Body of pancreas (tissue), 4 donors: Measurements from ENCODE around the gene POLR2J. TPM values are rescaled to one million over a fixed set of nuclear protein-coding genes. Genes with fewer than 3 reads are reported as not detected.
"Not testable (repeated sequence)": the region's sequence is repeated elsewhere in the genome, so short reads cannot be mapped to it uniquely, and the experiment has no call there.

Experiments
- ATAC-seq: fragments of 150-250 bp; one replicate; pipeline ENCODE4 v1.9.1; 2016
- DNase-seq, 4 donors: peaks; one replicate each; pipeline ENCODE4 v3.0.0-alpha.2; 2019
- H3K27ac ChIP-seq, 4 donors: fragments of 200-600 bp; sonication (generic); 1 replicate in 3 of 4; 2 replicates in 1 of 4; pipeline versions ENCODE4 v1.5.1 to v1.6.1; 2016 to 2019; ENCODE audit warnings: mild to moderate bottlenecking in 1 of 4, mixed read lengths in 1 of 4, moderate library complexity in 1 of 4
- H3K27me3 ChIP-seq, 2 donors: fragments of 200-600 bp; sonication (generic); one replicate each; pipeline ENCODE4 v1.6.0; 2016; ENCODE audit warnings: mild to moderate bottlenecking in 1 of 2
- H3K36me3 ChIP-seq, 2 donors: fragments of 200-600 bp; sonication (generic); replicated peaks in 1 of 2; 2 replicates each; pipeline ENCODE4 v1.5.1; 2016; ENCODE audit warnings: low read depth in 2 of 2; ENCODE audit not compliant: insufficient read depth in 1 of 2
- H3K4me1 ChIP-seq: fragments of 200-600 bp; sonication (generic); one replicate; pipeline ENCODE4 v1.6.0; 2016
- H3K4me3 ChIP-seq, 2 donors: fragments of 200-600 bp; sonication (generic); 1 replicate in 1 of 2; 2 replicates in 1 of 2; pipeline ENCODE4 v1.5.1; 2016 to 2019
- H3K9me3 ChIP-seq, 3 donors: fragments of 200-600 bp; sonication (generic); 1 replicate in 2 of 3; 2 replicates in 1 of 3; pipeline ENCODE4 v1.5.1; 2016
- POLR2A ChIP-seq, 3 donors: fragments of 450-650 bp; IDR thresholded peaks; one replicate each; pipeline ENCODE4 v1.6.1; 2016; ENCODE audit warnings: antibody characterized with exemption in 3 of 3, mild to moderate bottlenecking in 2 of 3
- WGBS, 2 donors: methylation state at CpG; one replicate each; pipeline ENCODE4 v1.1.5; 2017; 5-methylcytosine and 5-hydroxymethylcytosine counted together
- intact Hi-C: fragments of 100-400 bp; cut with DNase I; formaldehyde crosslinking; loops from one replicate; pipeline ENCODE4 v1.15.1; 2023
- total RNA-seq, 2 donors: library from RNA; depleted of rRNA; stranded (reverse); fragments of >200 nt; gene quantifications; one replicate each; pipeline ENCODE4 v1.1.0, GENCODE V29; 2016
- TF ChIP-seq, protein P1 (sequence below), 7 experiments: fragments of 450-650 bp in 4 of 7; fragments of 200-600 bp in 3 of 7; sonication (generic) in 3 of 7; IDR thresholded peaks; one replicate each; pipeline ENCODE4 v1.5.1; 2016 to 2019; ENCODE audit warnings: antibody characterized with exemption in 7 of 7

POLR2J gene
- total RNA-seq, 2 donors from 2014 or later, result 6.6 to 12.5 TPM

DNA sequence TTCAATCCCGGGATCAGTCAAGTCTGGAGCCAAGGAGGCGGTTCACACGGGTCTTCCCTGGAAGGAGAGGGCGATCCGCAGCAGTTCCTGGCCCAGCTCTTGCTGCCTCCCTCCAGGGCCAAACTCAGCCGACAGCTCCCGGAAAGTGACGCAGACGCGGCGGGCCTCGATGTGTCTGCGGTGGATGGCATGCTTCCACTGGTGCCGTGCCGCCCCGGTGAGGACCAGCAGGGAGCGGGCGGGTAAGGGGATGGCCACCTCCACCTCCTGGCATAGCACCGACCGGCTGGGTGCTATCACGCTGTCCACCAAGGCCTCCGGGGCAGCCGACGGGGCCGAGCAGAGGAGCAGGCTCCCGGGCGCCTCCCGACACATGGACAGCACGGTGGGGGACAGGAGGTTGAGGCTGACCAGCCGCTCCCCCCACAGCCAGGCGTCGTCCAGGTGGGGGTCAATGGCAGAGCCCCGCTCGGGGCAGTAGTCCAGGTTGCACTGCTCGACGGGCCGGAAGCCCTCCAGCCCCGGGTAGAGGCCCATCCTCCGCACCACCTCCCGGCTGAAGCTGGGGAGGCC lies 21.3 kb downstream of the POLR2J start:
- Histone ChIP-seq H3K4me1 (no peaks in the 10 kb centered on the region), H3K36me3 (peaks cover 0 to 6% of the 10 kb centered on the region in 2 donors), H3K9me3 (no peaks in the 10 kb centered on the region), H3K27me3 (no peaks in the 10 kb centered on the region), H3K4me3 (no peak overlapping the region), H3K27ac (no peak overlapping the region)
- ATAC-seq (no peak), DNase-seq (no peak)
- TF ChIP-seq, protein P1, sequence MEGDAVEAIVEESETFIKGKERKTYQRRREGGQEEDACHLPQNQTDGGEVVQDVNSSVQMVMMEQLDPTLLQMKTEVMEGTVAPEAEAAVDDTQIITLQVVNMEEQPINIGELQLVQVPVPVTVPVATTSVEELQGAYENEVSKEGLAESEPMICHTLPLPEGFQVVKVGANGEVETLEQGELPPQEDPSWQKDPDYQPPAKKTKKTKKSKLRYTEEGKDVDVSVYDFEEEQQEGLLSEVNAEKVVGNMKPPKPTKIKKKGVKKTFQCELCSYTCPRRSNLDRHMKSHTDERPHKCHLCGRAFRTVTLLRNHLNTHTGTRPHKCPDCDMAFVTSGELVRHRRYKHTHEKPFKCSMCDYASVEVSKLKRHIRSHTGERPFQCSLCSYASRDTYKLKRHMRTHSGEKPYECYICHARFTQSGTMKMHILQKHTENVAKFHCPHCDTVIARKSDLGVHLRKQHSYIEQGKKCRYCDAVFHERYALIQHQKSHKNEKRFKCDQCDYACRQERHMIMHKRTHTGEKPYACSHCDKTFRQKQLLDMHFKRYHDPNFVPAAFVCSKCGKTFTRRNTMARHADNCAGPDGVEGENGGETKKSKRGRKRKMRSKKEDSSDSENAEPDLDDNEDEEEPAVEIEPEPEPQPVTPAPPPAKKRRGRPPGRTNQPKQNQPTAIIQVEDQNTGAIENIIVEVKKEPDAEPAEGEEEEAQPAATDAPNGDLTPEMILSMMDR (IDR thresholded peaks at IDR 0.05), result no peak
- TF ChIP-seq POLR2A (IDR thresholded peaks at IDR 0.05), result no peak
- intact Hi-C loops, result no loop called here
- 90 to 93% methylated on average over 8 to 27 of the region's 40 CpGs for WGBS, 2 donors

DNA sequence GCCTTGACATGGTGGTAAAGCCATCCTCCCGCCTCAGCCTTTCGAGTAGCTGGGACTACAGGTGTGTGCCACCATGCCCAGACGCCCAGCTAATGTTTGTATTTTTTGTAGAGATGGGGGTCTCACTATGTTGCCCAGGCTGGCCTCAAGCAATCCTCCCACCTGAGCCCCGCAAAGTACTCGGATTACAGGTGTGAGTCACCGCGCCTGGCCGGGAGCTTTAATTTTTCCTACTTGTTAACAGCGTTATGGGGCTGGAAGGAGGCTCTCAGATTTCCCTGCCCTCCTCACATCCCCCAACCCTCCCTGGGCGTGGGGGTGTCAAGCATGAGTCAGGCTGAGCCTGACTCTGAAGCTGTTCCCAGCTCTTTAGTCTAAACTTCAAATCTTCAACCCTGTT lies 22.4 kb downstream of the POLR2J start:
- H3K27me3 ChIP-seq, result no peaks in the 10 kb centered on the region
- H3K27ac ChIP-seq, result no peak overlapping the region
- intact Hi-C loops, result no loop called here
- ATAC-seq (no peak), DNase-seq (no peak)
- H3K4me1 ChIP-seq, result no peaks in the 10 kb centered on the region
- no peaks in the 10 kb centered on the region for H3K9me3 ChIP-seq
- peaks cover 0 to 6% of the 10 kb centered on the region in 2 donors for H3K36me3 ChIP-seq
- TF ChIP-seq POLR2A (IDR thresholded peaks at IDR 0.05), result no peak
- TF ChIP-seq, protein P1 (IDR thresholded peaks at IDR 0.05), result no peak
- WGBS, 2 donors, result 88 to 89% methylated on average over 10 of the region's 10 CpGs
- H3K4me3 ChIP-seq, result no peak overlapping the region

DNA sequence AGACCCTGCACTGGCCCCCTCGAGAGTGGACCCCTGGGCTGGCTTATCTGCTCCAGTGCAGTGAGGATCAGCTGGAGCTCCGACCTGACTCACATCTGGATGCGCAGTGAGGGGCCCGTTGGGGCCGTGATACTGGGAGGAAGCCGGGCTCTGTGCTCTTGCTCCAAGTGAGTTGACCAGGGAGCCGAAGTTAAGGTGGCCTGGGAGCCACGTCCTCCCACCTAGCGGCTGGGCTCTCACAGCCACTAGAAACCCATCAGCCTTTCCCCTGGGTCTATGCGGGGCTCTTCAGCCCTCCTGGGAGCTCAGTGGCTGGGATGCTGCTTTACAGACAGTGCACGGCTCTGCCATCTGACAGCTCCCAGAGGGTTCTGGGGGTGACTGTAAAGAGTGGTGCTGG lies 23.1 kb downstream of the POLR2J start:
- Histone ChIP-seq H3K4me3 (no peak overlapping the region), H3K27ac (no peak overlapping the region), H3K9me3 (no peaks in the 10 kb centered on the region), H3K4me1 (no peaks in the 10 kb centered on the region), H3K36me3 (peaks cover 0 to 6% of the 10 kb centered on the region in 2 donors), H3K27me3 (no peaks in the 10 kb centered on the region)
- 80 to 88% methylated on average over 1 to 10 of the region's 11 CpGs for WGBS, 2 donors
- DNase-seq, result no peak
- TF ChIP-seq, protein P1 (IDR thresholded peaks at IDR 0.05), result no peak
- TF ChIP-seq POLR2A (IDR thresholded peaks at IDR 0.05), result no peak
- ATAC-seq, result no peak
- intact Hi-C loops, result no loop called here

DNA sequence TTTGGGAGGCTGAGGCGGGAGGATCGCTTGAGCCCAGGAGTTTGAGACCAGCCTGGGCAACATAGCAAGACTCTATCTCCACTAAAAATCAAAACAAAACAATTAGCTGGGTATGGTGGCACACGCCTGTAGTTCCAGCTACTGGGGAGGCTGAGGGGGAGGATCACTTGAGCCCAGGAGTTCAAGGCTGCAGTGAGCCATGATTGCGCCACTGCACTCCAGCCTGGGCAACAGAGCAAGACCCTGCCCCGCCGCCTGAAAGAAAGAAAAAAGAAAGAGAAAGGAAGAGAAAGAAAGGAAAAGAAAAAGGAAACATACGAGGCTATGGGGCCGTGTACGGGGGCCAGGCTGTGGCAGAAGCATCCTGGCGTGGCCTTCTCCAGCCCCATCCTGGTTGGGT lies 23.8 kb downstream of the POLR2J start:
- H3K27ac ChIP-seq, H3K27me3 ChIP-seq, H3K9me3 ChIP-seq, ATAC-seq, H3K4me3 ChIP-seq, H3K36me3 ChIP-seq, intact Hi-C loops, DNase-seq, H3K4me1 ChIP-seq: not testable (repeated sequence)
- 93 to 98% methylated on average over 10 of the region's 10 CpGs for WGBS, 2 donors

DNA sequence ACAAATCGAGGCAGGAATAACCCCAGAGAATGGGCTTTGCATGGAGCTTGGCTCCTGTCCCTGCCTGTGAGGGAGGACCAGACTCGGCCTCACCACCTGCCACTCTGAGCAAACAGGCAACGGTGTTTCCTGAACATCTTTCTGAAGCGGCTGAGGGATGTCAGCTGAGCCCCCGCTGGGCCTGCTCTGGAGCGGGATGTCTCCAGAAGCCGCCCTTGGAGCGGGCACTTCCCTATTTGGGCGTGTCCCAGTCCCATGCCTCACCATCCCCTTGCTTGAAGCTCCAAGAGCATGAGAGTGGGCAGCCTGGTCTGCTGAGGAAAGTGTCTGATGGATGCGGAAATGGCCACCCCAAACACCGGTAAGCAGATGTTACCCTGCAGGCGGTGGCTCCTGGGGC lies 24.3 kb downstream of the POLR2J start:
- peaks cover 0 to 6% of the 10 kb centered on the region in 2 donors for H3K36me3 ChIP-seq
- intact Hi-C loops, result no loop called here
- H3K9me3 ChIP-seq, result no peaks in the 10 kb centered on the region
- ATAC-seq (no peak), DNase-seq (no peak)
- no peak overlapping the region for H3K4me3 ChIP-seq
- no peaks in the 10 kb centered on the region for H3K27me3 ChIP-seq
- 40 to 59% methylated on average over 1 to 12 of the region's 12 CpGs for WGBS, 2 donors
- no peak overlapping the region for H3K27ac ChIP-seq
- no peaks in the 10 kb centered on the region for H3K4me1 ChIP-seq
- no peak for TF ChIP-seq POLR2A (IDR thresholded peaks at IDR 0.05)
- TF ChIP-seq, protein P1 (IDR thresholded peaks at IDR 0.05), result no peak
